Activated T-cell treated with anti-CD3 and anti-CD28 coated beads, Interleukin-2, amount 50 U/mL, for 72 hours (primary cell): ENCODE data around the gene SLC26A3. TPM values are rescaled to one million over a fixed set of nuclear protein-coding genes. Genes with fewer than 3 reads are reported as not detected.
"Not testable (repeated sequence)": the region's sequence is repeated elsewhere in the genome, so short reads cannot be mapped to it uniquely, and the experiment has no call there.

Experiments
- ATAC-seq, 2 donors: fragments of 150-1000 bp; cut with Tn5 transposase; replicated peaks in 1 of 2; 2 replicates each; pipeline ENCODE4 v1.10.0; 2021; ENCODE audit warnings: moderate library complexity in 2 of 2, mild to moderate bottlenecking in 1 of 2
- DNase-seq, 2 donors: peaks; one replicate each; pipeline ENCODE4 v3.0.0; 2021 to 2022; ENCODE audit warnings: mixed read lengths in 1 of 2
- H3K27ac Mint-ChIP-seq: one replicate; pipeline ENCODE4 v1.8.0; 2022; ENCODE audit warnings: mild to moderate bottlenecking, moderate library complexity, mixed read lengths
- H3K27me3 Mint-ChIP-seq: one replicate; pipeline ENCODE4 v1.8.0; 2022; ENCODE audit warnings: low read depth, mixed read lengths
- H3K36me3 Mint-ChIP-seq, 2 donors: one replicate each; pipeline ENCODE4 v1.8.0; 2022; ENCODE audit warnings: mixed read lengths in 2 of 2, mild to moderate bottlenecking in 1 of 2; ENCODE audit not compliant: insufficient read depth in 2 of 2
- H3K4me1 Mint-ChIP-seq: one replicate; pipeline ENCODE4 v1.8.0; 2022; ENCODE audit warnings: low read depth, mixed read lengths
- H3K4me3 Mint-ChIP-seq, 2 donors: one replicate each; pipeline ENCODE4 v1.8.0; 2022; ENCODE audit warnings: mild to moderate bottlenecking in 2 of 2, mixed read lengths in 2 of 2, moderate library complexity in 2 of 2
- H3K9me3 Mint-ChIP-seq, 2 donors: one replicate each; pipeline ENCODE4 v1.8.0; 2022; ENCODE audit warnings: mixed read lengths in 2 of 2
- total RNA-seq, 2 donors: library from RNA; stranded (reverse); gene quantifications; one replicate each; pipeline ENCODE4 v1.2.3, GENCODE V29; 2022

SLC26A3 gene
- total RNA-seq: not detected

GRCh38 chr7:107803009-107803610 is at the start of gene SLC26A3:
Gene SLC26A3, minus strand, starts transcription at chr7:107803223. Its CDS starts 8,714 bp downstream, at chr7:107794509.
- DNase-seq: no peak
- no peaks in the 10 kb centered on the region for H3K4me1 Mint-ChIP-seq

GRCh38 chr7:107850643-107851042 is 47.6 kb upstream of the SLC26A3 start:
- ATAC-seq (no peak), DNase-seq (no peak)
- no peaks in the 10 kb centered on the region for H3K36me3 Mint-ChIP-seq
- H3K4me1 Mint-ChIP-seq: no peaks in the 10 kb centered on the region
- H3K9me3 Mint-ChIP-seq: no peaks in the 10 kb centered on the region
- no peak overlapping the region for H3K27ac Mint-ChIP-seq
- no peak overlapping the region for H3K4me3 Mint-ChIP-seq
- H3K27me3 Mint-ChIP-seq: no peaks in the 10 kb centered on the region

More at GRCh38 chr7:107803009-107803610, at the start of gene SLC26A3:
- H3K4me3 Mint-ChIP-seq: no peak within 1 kb of the TSS
- peaks cover 0 to 2% of the 10 kb centered on the region in 2 donors for H3K9me3 Mint-ChIP-seq
- no peak for ATAC-seq
- no peak within 1 kb of the TSS for H3K27ac Mint-ChIP-seq
- H3K27me3 Mint-ChIP-seq: peaks cover 24% of the 10 kb centered on the region
- H3K36me3 Mint-ChIP-seq: no peaks in the 10 kb centered on the region

- DNase-seq (no peak), ATAC-seq (no peak)
- H3K27ac Mint-ChIP-seq: no peak overlapping the region
- no peaks in the 10 kb centered on the region for H3K36me3 Mint-ChIP-seq
- no peaks in the 10 kb centered on the region for H3K27me3 Mint-ChIP-seq
- no peaks in the 10 kb centered on the region for H3K4me1 Mint-ChIP-seq
- H3K9me3 Mint-ChIP-seq: no peaks in the 10 kb centered on the region
- H3K4me3 Mint-ChIP-seq: no peak overlapping the region
These were observed 47.2 kb upstream of the SLC26A3 start for GRCh38 chr7:107850216-107850615.

- H3K27me3 Mint-ChIP-seq, DNase-seq, ATAC-seq, H3K9me3 Mint-ChIP-seq, H3K27ac Mint-ChIP-seq, H3K36me3 Mint-ChIP-seq, H3K4me1 Mint-ChIP-seq, H3K4me3 Mint-ChIP-seq: not testable (repeated sequence)
These were observed 45.2 kb upstream of the SLC26A3 start for GRCh38 chr7:107848211-107848610.

- not testable (repeated sequence) for H3K9me3 Mint-ChIP-seq, H3K27me3 Mint-ChIP-seq, ATAC-seq, H3K4me3 Mint-ChIP-seq, H3K27ac Mint-ChIP-seq, H3K36me3 Mint-ChIP-seq, H3K4me1 Mint-ChIP-seq, DNase-seq
These were observed 44.8 kb upstream of the SLC26A3 start for GRCh38 chr7:107847836-107848175.

- H3K27ac Mint-ChIP-seq: no peak overlapping the region
- no peaks in the 10 kb centered on the region for H3K9me3 Mint-ChIP-seq
- ATAC-seq (no peak), DNase-seq (no peak)
- no peak overlapping the region for H3K4me3 Mint-ChIP-seq
- no peaks in the 10 kb centered on the region for H3K4me1 Mint-ChIP-seq
- no peaks in the 10 kb centered on the region for H3K36me3 Mint-ChIP-seq
- no peaks in the 10 kb centered on the region for H3K27me3 Mint-ChIP-seq
These were observed 44.3 kb upstream of the SLC26A3 start for GRCh38 chr7:107847168-107847835.

- ATAC-seq (no peak), DNase-seq (no peak)
- Mint-ChIP-seq H3K4me3 (no peak overlapping the region), H3K4me1 (no peaks in the 10 kb centered on the region), H3K27ac (no peak overlapping the region), H3K36me3 (no peaks in the 10 kb centered on the region), H3K27me3 (no peaks in the 10 kb centered on the region), H3K9me3 (no peaks in the 10 kb centered on the region)
These were observed 43.3 kb upstream of the SLC26A3 start for GRCh38 chr7:107846324-107846723.

GRCh38 chr7:107843184-107843583 is 40.2 kb upstream of the SLC26A3 start:
- no peak for ATAC-seq
- no peak for DNase-seq
- Mint-ChIP-seq H3K36me3 (peaks cover 3 to 6% of the 10 kb centered on the region in 2 donors), H3K9me3 (peaks cover 3% of the 10 kb centered on the region in 2 donors), H3K4me3 (no peak overlapping the region), H3K27ac (no peak overlapping the region), H3K27me3 (peaks cover 7% of the 10 kb centered on the region), H3K4me1 (no peaks in the 10 kb centered on the region)

GRCh38 chr7:107842213-107842612 is 39.2 kb upstream of the SLC26A3 start:
- Mint-ChIP-seq H3K36me3 (peaks cover 3 to 6% of the 10 kb centered on the region in 2 donors), H3K27me3 (peaks cover 13% of the 10 kb centered on the region), H3K9me3 (peaks cover 3% of the 10 kb centered on the region in 2 donors), H3K4me3 (no peak overlapping the region), H3K4me1 (no peaks in the 10 kb centered on the region), H3K27ac (no peak overlapping the region)
- no peak for DNase-seq
- no peak for ATAC-seq

GRCh38 chr7:107838816-107839565 is 36.0 kb upstream of the SLC26A3 start:
- ATAC-seq (no peak), DNase-seq (no peak)
- peaks cover 3% of the 10 kb centered on the region in 2 donors for H3K9me3 Mint-ChIP-seq
- H3K27me3 Mint-ChIP-seq: peaks cover 15% of the 10 kb centered on the region
- no peak overlapping the region for H3K27ac Mint-ChIP-seq
- no peak overlapping the region for H3K4me3 Mint-ChIP-seq
- H3K36me3 Mint-ChIP-seq: peaks cover 3 to 6% of the 10 kb centered on the region in 2 donors
- no peaks in the 10 kb centered on the region for H3K4me1 Mint-ChIP-seq

- Mint-ChIP-seq H3K36me3 (peaks cover 3 to 6% of the 10 kb centered on the region in 2 donors), H3K4me1 (no peaks in the 10 kb centered on the region), H3K4me3 (no peak overlapping the region), H3K27me3 (peaks cover 20% of the 10 kb centered on the region), H3K9me3 (peaks cover 3% of the 10 kb centered on the region in 2 donors), H3K27ac (no peak overlapping the region)
- DNase-seq: no peak
- ATAC-seq: no peak
These were observed 35.1 kb upstream of the SLC26A3 start for GRCh38 chr7:107838024-107838601.

- H3K4me1 Mint-ChIP-seq: no peaks in the 10 kb centered on the region
- peaks cover 27% of the 10 kb centered on the region for H3K27me3 Mint-ChIP-seq
- DNase-seq: no peak
- H3K9me3 Mint-ChIP-seq: peaks cover 3% of the 10 kb centered on the region in 2 donors
- no peak overlapping the region for H3K27ac Mint-ChIP-seq
- H3K36me3 Mint-ChIP-seq: peaks cover 3 to 6% of the 10 kb centered on the region in 2 donors
- no peak for ATAC-seq
- no peak overlapping the region for H3K4me3 Mint-ChIP-seq
These were observed 34.1 kb upstream of the SLC26A3 start for GRCh38 chr7:107837145-107837512.
